ENCODE results near the gene LHFPL3.
"Not testable (repeated sequence)": the region's sequence is repeated elsewhere in the genome, so short reads cannot be mapped to it uniquely, and the experiment has no call there.

- TF ChIP-seq POLR2A (IDR thresholded peaks at IDR 0.05; ENCODE audit: low read depth); CTCF (IDR thresholded peaks at IDR 0.05); POLR2AphosphoS5 (IDR thresholded peaks at IDR 0.05): not testable (repeated sequence)
Observed at GRCh38 chr7:104926189-104926588, 597.8 kb downstream of the LHFPL3 start.

Measured in esophagus muscularis mucosa (tissue), 3 donors.